Mesenchymal stem cell (in vitro differentiated cells and primary cell): ENCODE measurements around the gene TSPAN12.

ENCODE experiments used
- DNase-seq: peaks from one replicate; pipeline ENCODE4 v3.0.0-alpha.2; 2013
- H2AFZ ChIP-seq: one replicate; pipeline ENCODE4 v1.6.1; 2013; ENCODE audit warnings: low read depth, mild to moderate bottlenecking, control low read depth, inconsistent platforms, low read length, moderate library complexity
- H2AK5ac ChIP-seq: 2 replicates; pipeline ENCODE4 v1.6.1; 2013; ENCODE audit warnings: low read length, moderate library complexity, mild to moderate bottlenecking, inconsistent platforms; ENCODE audit not compliant: severe bottlenecking
- H2BK120ac ChIP-seq: one replicate; pipeline ENCODE4 v1.6.1; 2013; ENCODE audit warnings: low read depth, mild to moderate bottlenecking, inconsistent platforms, low read length, moderate library complexity
- H2BK12ac ChIP-seq, 2 experiments: one replicate each; pipeline ENCODE4 v1.6.1; 2013; ENCODE audit warnings: inconsistent platforms in 2 of 2, low read length in 2 of 2, mild to moderate bottlenecking in 2 of 2, moderate library complexity in 2 of 2, control low read depth in 1 of 2
- H2BK15ac ChIP-seq: one replicate; pipeline ENCODE4 v1.6.1; 2013; ENCODE audit warnings: mild to moderate bottlenecking, low read depth, inconsistent platforms; ENCODE audit not compliant: poor library complexity, severe bottlenecking
- H2BK5ac ChIP-seq: 2 replicates; pipeline ENCODE4 v1.6.1; 2013; ENCODE audit warnings: low read depth, mild to moderate bottlenecking, low read length, control low read depth, inconsistent platforms; ENCODE audit not compliant: poor library complexity, severe bottlenecking
- H3K14ac ChIP-seq, 2 experiments: one replicate each; pipeline ENCODE4 v1.6.1; 2013; ENCODE audit warnings: inconsistent platforms in 2 of 2, low read length in 2 of 2, control low read depth in 1 of 2, mild to moderate bottlenecking in 1 of 2, moderate library complexity in 1 of 2
- H3K18ac ChIP-seq, 2 experiments: one replicate each; pipeline ENCODE4 v1.6.1; 2013; ENCODE audit warnings: inconsistent platforms in 2 of 2, low read length in 2 of 2, control low read depth in 1 of 2, low read depth in 1 of 2, mild to moderate bottlenecking in 1 of 2
- H3K23ac ChIP-seq, 2 experiments: one replicate each; pipeline ENCODE4 v1.6.1; 2013; ENCODE audit warnings: inconsistent platforms in 2 of 2, low read length in 2 of 2, mild to moderate bottlenecking in 2 of 2, moderate library complexity in 2 of 2, control low read depth in 1 of 2
- H3K27ac ChIP-seq: 2 replicates; pipeline ENCODE4 v1.5.1; 2013; ENCODE audit warnings: mild to moderate bottlenecking, moderate library complexity, low read length, control low read depth, inconsistent platforms; ENCODE audit not compliant: poor library complexity, severe bottlenecking
- H3K27me3 ChIP-seq, 2 experiments: 2 replicates each; pipeline versions ENCODE4 v1.6.1 to v1.7.0; 2013; ENCODE audit warnings: low read length in 2 of 2, mild to moderate bottlenecking in 2 of 2, moderate library complexity in 2 of 2, control low read depth in 1 of 2, inconsistent platforms in 1 of 2; ENCODE audit not compliant: control insufficient read depth in 1 of 2, insufficient read depth in 1 of 2
- H3K36me3 ChIP-seq, 2 experiments: 2 replicates each; pipeline versions ENCODE4 v1.6.1 to v1.7.0; 2013; ENCODE audit warnings: low read length in 2 of 2, control low read depth in 1 of 2, inconsistent platforms in 1 of 2, low read depth in 1 of 2, mild to moderate bottlenecking in 1 of 2; ENCODE audit not compliant: insufficient read depth in 2 of 2, control insufficient read depth in 1 of 2
- H3K4ac ChIP-seq, 2 experiments: one replicate each; pipeline ENCODE4 v1.6.1; 2013; ENCODE audit warnings: inconsistent platforms in 2 of 2, low read length in 2 of 2, mild to moderate bottlenecking in 2 of 2, moderate library complexity in 2 of 2, control low read depth in 1 of 2, low read depth in 1 of 2
- H3K4me1 ChIP-seq: 2 replicates; pipeline ENCODE4 v1.6.1; 2013; ENCODE audit warnings: low read depth, low read length, control low read depth; ENCODE audit not compliant: control insufficient read depth, insufficient read depth
- H3K4me2 ChIP-seq: 2 replicates; pipeline ENCODE4 v1.6.1; 2013; ENCODE audit warnings: low read length, mild to moderate bottlenecking, inconsistent platforms; ENCODE audit not compliant: poor library complexity, severe bottlenecking
- H3K4me3 ChIP-seq, 2 experiments: 2 replicates each; pipeline versions ENCODE4 v1.5.1 to v1.7.0; 2013; ENCODE audit warnings: low read length in 2 of 2, mild to moderate bottlenecking in 2 of 2, control low read depth in 1 of 2, low read depth in 1 of 2; ENCODE audit not compliant: insufficient read depth in 1 of 2
- H3K79me1 ChIP-seq: replicated peaks from 2 replicates; pipeline ENCODE4 v1.6.1; 2013; ENCODE audit warnings: mild to moderate bottlenecking, control low read depth, low read length, inconsistent platforms; ENCODE audit not compliant: poor library complexity, severe bottlenecking
- H3K9ac ChIP-seq: 2 replicates; pipeline ENCODE4 v1.7.0; 2013; ENCODE audit warnings: mild to moderate bottlenecking, low read length, moderate library complexity
- H3K9me3 ChIP-seq: 2 replicates; pipeline ENCODE4 v1.7.0; 2013; ENCODE audit warnings: mild to moderate bottlenecking, low read length; ENCODE audit not compliant: control insufficient read depth
- H4K8ac ChIP-seq: one replicate; pipeline ENCODE4 v1.6.1; 2013; ENCODE audit warnings: inconsistent platforms, mild to moderate bottlenecking, low read length, moderate library complexity
- H4K91ac ChIP-seq: one replicate; pipeline ENCODE4 v1.6.1; 2013; ENCODE audit warnings: mild to moderate bottlenecking, low read length, inconsistent platforms
- WGBS: methylation state at CpG from one replicate; pipeline ENCODE4 v1.1.7; 2013; ENCODE audit warnings: mixed read lengths; 5-methylcytosine and 5-hydroxymethylcytosine counted together

Gene TSPAN12

GRCh38 chr7:120873401-120873800 lies 15.5 kb upstream of the TSPAN12 start:
- H3K14ac ChIP-seq, result no peak overlapping the region
- H4K91ac ChIP-seq, result no peak overlapping the region
- H3K23ac ChIP-seq, result no peak overlapping the region
- no peak overlapping the region for H3K4me3 ChIP-seq
- no peak overlapping the region for H2AFZ ChIP-seq
- WGBS, result 100% methylated on average over 1 of the region's 4 CpGs
- no peak overlapping the region for H2BK15ac ChIP-seq
- no peak overlapping the region for H4K8ac ChIP-seq
- no peaks in the 10 kb centered on the region for H3K36me3 ChIP-seq
- no peak overlapping the region for H2BK5ac ChIP-seq
- H3K4me1 ChIP-seq, result no peaks in the 10 kb centered on the region
- no peaks in the 10 kb centered on the region for H3K79me1 ChIP-seq
- DNase-seq, result no peak
- no peaks in the 10 kb centered on the region for H3K9me3 ChIP-seq
- H2BK12ac ChIP-seq, result no peak overlapping the region
- H2AK5ac ChIP-seq, result no peak overlapping the region
- H3K4ac ChIP-seq, result no peak overlapping the region
- H3K27ac ChIP-seq, result no peak overlapping the region
- H3K9ac ChIP-seq, result no peak overlapping the region
- no peak overlapping the region for H3K4me2 ChIP-seq
- H2BK120ac ChIP-seq, result no peak overlapping the region
- no peaks in the 10 kb centered on the region for H3K27me3 ChIP-seq
- H3K18ac ChIP-seq, result no peak overlapping the region

DNA sequence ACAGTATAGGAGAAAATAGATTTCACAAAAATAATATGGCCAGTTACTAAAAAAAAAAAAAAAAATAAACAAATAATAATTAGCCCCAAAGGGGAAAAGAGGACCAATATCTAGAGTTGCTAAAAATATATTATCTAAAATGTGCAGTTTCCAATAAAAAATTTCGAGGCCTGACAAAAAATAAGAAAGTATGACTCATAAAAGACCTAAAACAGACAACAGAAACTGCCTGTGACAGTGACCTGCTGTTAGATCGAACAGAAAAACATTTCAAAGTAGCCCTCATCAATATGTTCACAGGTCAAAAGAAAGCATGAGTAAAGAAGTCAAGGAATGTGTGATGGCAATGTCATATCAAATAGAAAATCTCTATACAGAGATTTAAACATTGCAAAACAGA lies 11.8 kb upstream of the TSPAN12 start:
- H2AK5ac ChIP-seq, result no peak overlapping the region
- no peak overlapping the region for H3K4ac ChIP-seq
- no peaks in the 10 kb centered on the region for H3K4me1 ChIP-seq
- no peak overlapping the region for H4K91ac ChIP-seq
- no peak for DNase-seq
- 27% methylated on average over 1 of the region's 2 CpGs for WGBS
- no peak overlapping the region for H2BK15ac ChIP-seq
- H3K23ac ChIP-seq, result no peak overlapping the region
- H2BK5ac ChIP-seq, result no peak overlapping the region
- H2BK120ac ChIP-seq, result no peak overlapping the region
- H3K79me1 ChIP-seq, result no peaks in the 10 kb centered on the region
- no peak overlapping the region for H4K8ac ChIP-seq
- no peak overlapping the region for H3K9ac ChIP-seq
- no peak overlapping the region for H3K27ac ChIP-seq
- no peaks in the 10 kb centered on the region for H3K27me3 ChIP-seq
- H3K4me3 ChIP-seq, result no peak overlapping the region
- no peak overlapping the region for H3K18ac ChIP-seq
- H3K4me2 ChIP-seq, result no peak overlapping the region
- H2AFZ ChIP-seq, result no peak overlapping the region
- no peak overlapping the region for H2BK12ac ChIP-seq
- H3K9me3 ChIP-seq, result no peaks in the 10 kb centered on the region
- no peak overlapping the region for H3K14ac ChIP-seq
- H3K36me3 ChIP-seq, result no peaks in the 10 kb centered on the region

DNA sequence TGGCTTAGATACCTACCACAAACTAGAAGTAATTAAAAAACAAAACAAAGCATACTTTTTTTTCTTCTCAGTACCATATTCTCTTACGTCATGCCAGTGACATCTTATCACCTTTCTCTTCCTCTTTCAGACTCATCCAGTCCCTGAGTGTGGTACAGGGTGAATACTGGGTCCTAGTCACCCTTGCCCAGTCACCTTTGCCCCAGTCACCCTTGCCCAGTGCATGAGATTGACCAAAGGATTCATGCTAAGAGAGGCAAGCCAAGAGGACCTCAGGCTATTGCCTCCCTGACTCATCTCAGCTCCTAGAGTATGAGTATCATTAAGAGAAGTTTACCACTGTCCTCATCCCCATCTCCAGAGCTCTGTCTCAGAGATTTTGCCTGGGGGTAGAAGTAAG lies 10.0 kb upstream of the TSPAN12 start:
- H2AFZ ChIP-seq, result no peak overlapping the region
- H2BK120ac ChIP-seq, result no peak overlapping the region
- H3K4me2 ChIP-seq, result no peak overlapping the region
- no peak overlapping the region for H3K9ac ChIP-seq
- no peak overlapping the region for H3K4me3 ChIP-seq
- H3K4me1 ChIP-seq, result peaks cover 1% of the 10 kb centered on the region
- no peak overlapping the region for H3K18ac ChIP-seq
- no peak overlapping the region for H2BK5ac ChIP-seq
- no peaks in the 10 kb centered on the region for H3K79me1 ChIP-seq
- H4K91ac ChIP-seq, result peak overlapping the region; percentile 29
- peak; percentile 37 for DNase-seq
- no peaks in the 10 kb centered on the region for H3K27me3 ChIP-seq
- no peak overlapping the region for H3K4ac ChIP-seq
- no peak overlapping the region for H2BK15ac ChIP-seq
- no peaks in the 10 kb centered on the region for H3K36me3 ChIP-seq
- H3K14ac ChIP-seq, result no peak overlapping the region
- no peak overlapping the region for H3K27ac ChIP-seq
- no peak overlapping the region for H2AK5ac ChIP-seq
- H3K23ac ChIP-seq, result no peak overlapping the region
- no peak overlapping the region for H2BK12ac ChIP-seq
- 100% methylated on average over 1 of the region's 1 CpG for WGBS
- H4K8ac ChIP-seq, result peak overlapping the region; percentile 56
- H3K9me3 ChIP-seq, result no peaks in the 10 kb centered on the region

DNA sequence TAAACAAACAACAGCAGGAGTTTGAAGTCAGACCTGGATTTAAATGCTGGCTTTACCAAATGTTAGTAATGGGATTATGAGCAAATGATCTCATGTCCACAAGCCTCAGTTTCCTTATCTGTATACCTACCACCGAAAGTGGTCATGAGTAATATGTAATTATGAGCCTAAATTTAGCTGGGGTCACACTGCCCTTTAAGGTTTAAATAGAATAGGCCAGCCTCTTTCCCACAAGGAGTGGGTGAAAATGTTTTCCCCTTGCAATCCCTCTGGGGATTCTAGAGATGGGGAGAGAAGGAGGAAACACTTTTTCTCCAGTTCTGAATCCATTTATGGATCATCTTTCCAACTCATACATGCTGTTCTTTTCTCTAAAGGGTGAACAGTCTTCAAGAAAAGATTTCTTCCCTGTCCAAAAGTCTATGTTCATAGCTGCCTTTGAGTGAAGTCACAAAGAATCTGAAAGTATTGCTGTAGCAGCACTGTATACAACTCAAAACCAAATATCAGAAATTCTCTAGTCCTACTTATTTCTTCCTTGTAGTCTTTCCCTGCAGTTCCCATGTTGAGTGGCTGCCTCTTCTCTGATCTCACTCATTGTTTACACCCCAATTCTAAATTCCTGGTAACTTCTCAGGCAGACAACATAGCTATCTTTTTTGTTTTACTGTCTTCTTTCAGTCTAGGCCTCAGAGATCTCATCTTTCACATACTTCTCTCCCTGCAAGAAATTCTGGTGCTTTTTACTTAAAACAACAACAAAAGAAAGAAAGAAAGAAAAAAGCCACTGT lies 7.4 kb upstream of the TSPAN12 start:
- Histone ChIP-seq H3K9me3 (no peaks in the 10 kb centered on the region), H2BK5ac (no peak overlapping the region), H3K23ac (no peak overlapping the region), H3K36me3 (no peaks in the 10 kb centered on the region), H3K9ac (no peak overlapping the region), H3K4me3 (no peak overlapping the region), H3K14ac (no peak overlapping the region), H3K4me2 (no peak overlapping the region), H3K27me3 (no peaks in the 10 kb centered on the region), H2AFZ (no peak overlapping the region), H3K4me1 (peaks cover 1% of the 10 kb centered on the region), H2BK12ac (no peak overlapping the region), H4K91ac (no peak overlapping the region), H2BK15ac (no peak overlapping the region), H2AK5ac (peak overlapping the region; percentile 72), H3K18ac (no peak overlapping the region), H3K79me1 (no peaks in the 10 kb centered on the region), H2BK120ac (no peak overlapping the region), H3K4ac (no peak overlapping the region), H4K8ac (no peak overlapping the region), H3K27ac (peak overlapping the region; percentile 78)
- WGBS, result 83% methylated on average over 1 of the region's 1 CpG
- no peak for DNase-seq
